HepG2 (cell line): ENCODE measurements around the gene CCDC106. TPM values are rescaled to one million over a fixed set of nuclear protein-coding genes. Genes with fewer than 3 reads are reported as not detected.

Experiments used
- HMG20A ChIP-seq: IDR thresholded peaks from 2 replicates; pipeline ENCODE4 v1.6.1; 2016; ENCODE audit warnings: borderline replicate concordance
- KLF16 ChIP-seq, 2 experiments: sonication (generic) in 1 of 2; formaldehyde crosslinking in 1 of 2; IDR thresholded peaks; 2 replicates each; pipeline versions ENCODE4 v1.6.1 to v1.8.0; 2016 to 2023; ENCODE audit warnings: missing genetic modification reagents in 2 of 2, missing compliant biosample characterization in 1 of 2
- SSRP1 ChIP-seq: IDR thresholded peaks from 2 replicates; pipeline ENCODE4 v1.6.1; 2016; ENCODE audit warnings: control low read depth
- ZNF230 ChIP-seq: sonication (generic); formaldehyde crosslinking; IDR thresholded peaks from 2 replicates; pipeline ENCODE4 v1.4.0; 2020; ENCODE audit warnings: mild to moderate bottlenecking, missing genetic modification reagents
- ZNF619 ChIP-seq: sonication (generic); formaldehyde crosslinking; IDR thresholded peaks from 2 replicates; pipeline ENCODE4 v1.4.0; 2020; ENCODE audit warnings: mild to moderate bottlenecking, missing genetic modification reagents
- ZNF674 ChIP-seq: sonication (generic); formaldehyde crosslinking; IDR thresholded peaks from 2 replicates; pipeline ENCODE4 v1.5.0; 2020; ENCODE audit warnings: low read depth, mild to moderate bottlenecking, missing genetic modification reagents
- ZNF891 ChIP-seq: sonication (generic); formaldehyde crosslinking; IDR thresholded peaks from 2 replicates; pipeline ENCODE4 v1.5.0; 2020; ENCODE audit warnings: mild to moderate bottlenecking, missing genetic modification reagents
- polyA plus RNA-seq, 8 experiments: library from polyadenylated mRNA; depleted of rRNA in 3 of 8; stranded (reverse) in 7 of 8; unstranded in 1 of 8; fragments of >200 nt; fragmentation: Illumina TruSeq in 4 of 8; extraction: Trizol in 4 of 8; gene quantifications; 2 replicates each; pipeline versions ENCODE4 v1.2.1 to v1.2.3, GENCODE V29; 2011 to 2016; ENCODE audit warnings: low read depth in 4 of 8, missing spikeins in 1 of 8, mixed read lengths in 1 of 8; ENCODE audit not compliant: insufficient read depth in 1 of 8
- total RNA-seq, 5 experiments: library from RNA; depleted of rRNA; stranded (reverse); fragments of >200 nt; fragmentation: Illumina TruSeq; extraction: Trizol; gene quantifications; 2 replicates each; pipeline ENCODE4 v1.2.3, GENCODE V29; 2016; ENCODE audit warnings: low read depth in 1 of 5
- TF ChIP-seq, protein P1 (sequence below): sonication (generic); formaldehyde crosslinking; IDR thresholded peaks from 2 replicates; pipeline ENCODE4 v1.5.0; 2020; ENCODE audit warnings: mild to moderate bottlenecking, missing genetic modification reagents
- TF ChIP-seq, protein P2 (sequence below): sonication (generic); formaldehyde crosslinking; IDR thresholded peaks from 2 replicates; pipeline ENCODE4 v1.5.0; 2020; ENCODE audit warnings: mild to moderate bottlenecking, missing genetic modification reagents, borderline replicate concordance
- TF ChIP-seq, protein P3 (sequence below): sonication (generic); formaldehyde crosslinking; IDR thresholded peaks from 2 replicates; pipeline ENCODE4 v1.5.0; 2020; ENCODE audit warnings: mild to moderate bottlenecking, low read depth, missing genetic modification reagents, borderline replicate concordance
- TF ChIP-seq, protein P4 (sequence below): sonication (generic); formaldehyde crosslinking; IDR thresholded peaks from 2 replicates; pipeline ENCODE4 v1.5.1; 2020; ENCODE audit warnings: mild to moderate bottlenecking, missing genetic modification reagents, borderline replicate concordance

Gene CCDC106
- total and polyA plus RNA-seq, 2 of the 13 experiments (the other 11 are each of a cell fraction or from before 2014, with no cell fraction given), result 4.7 to 8.8 TPM

DNA sequence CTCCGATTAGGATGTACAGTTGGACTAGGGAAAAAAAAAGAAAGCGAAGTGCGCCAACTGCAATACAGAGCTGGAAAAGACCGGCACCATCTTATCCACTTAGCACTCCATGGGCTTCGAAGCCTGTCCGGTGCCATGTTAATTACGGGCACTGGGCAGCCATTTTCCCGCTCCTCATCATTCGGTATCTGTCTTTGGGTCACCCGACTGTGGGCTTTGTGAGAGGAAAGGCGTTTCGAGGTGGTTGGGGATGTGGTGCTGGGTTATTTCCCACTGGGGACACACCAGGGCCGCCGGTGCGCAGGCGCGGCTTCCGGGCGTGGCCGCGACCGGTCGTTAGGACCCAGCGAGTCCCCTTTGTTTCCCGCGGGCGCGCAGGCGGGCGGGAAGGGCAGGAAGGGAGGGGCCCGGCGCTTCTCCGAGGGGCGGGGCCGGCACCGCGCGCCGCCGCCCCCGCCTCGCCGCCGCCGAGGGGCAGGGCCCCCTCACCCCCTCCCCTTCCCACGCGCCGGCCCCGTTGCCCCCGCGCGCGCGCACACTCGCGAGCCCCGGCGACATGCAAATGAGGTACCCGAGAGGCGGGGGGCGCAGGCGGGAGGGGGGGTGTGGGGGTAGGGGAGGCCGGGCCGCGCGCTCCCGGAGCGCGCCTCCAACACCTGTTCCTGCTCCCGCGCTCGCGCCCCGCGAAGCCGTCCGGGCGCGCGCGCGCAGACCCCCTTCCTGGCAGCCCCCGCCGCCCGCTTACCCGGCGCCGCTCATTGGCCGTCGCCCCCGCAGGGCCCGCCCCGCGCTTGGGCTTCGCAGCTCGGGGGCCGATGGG lies 48.0 kb upstream of the CCDC106 start, which contains the start of gene ZNF524 (continued):
- TF ChIP-seq ZNF230 (CRISPR knock-in tag) (peak; percentile 71; the same call in 1 of the 2 replicates), SSRP1 (CRISPR knock-in tag) (no peak), ZNF619 (CRISPR knock-in tag) (no peak), HMG20A (CRISPR knock-in tag) (peak; percentile 7; the same call in 1 of the 2 replicates), KLF16 (CRISPR knock-in tag; IDR thresholded peaks at IDR 0.05) (peak in 1 of 2 experiments; percentile 14; a peak in 1 of 4 replicates), ZNF674 (CRISPR knock-in tag) (no peak), ZNF891 (CRISPR knock-in tag) (no peak; the same call in 1 of the 2 replicates)
- TF ChIP-seq, protein P1, sequence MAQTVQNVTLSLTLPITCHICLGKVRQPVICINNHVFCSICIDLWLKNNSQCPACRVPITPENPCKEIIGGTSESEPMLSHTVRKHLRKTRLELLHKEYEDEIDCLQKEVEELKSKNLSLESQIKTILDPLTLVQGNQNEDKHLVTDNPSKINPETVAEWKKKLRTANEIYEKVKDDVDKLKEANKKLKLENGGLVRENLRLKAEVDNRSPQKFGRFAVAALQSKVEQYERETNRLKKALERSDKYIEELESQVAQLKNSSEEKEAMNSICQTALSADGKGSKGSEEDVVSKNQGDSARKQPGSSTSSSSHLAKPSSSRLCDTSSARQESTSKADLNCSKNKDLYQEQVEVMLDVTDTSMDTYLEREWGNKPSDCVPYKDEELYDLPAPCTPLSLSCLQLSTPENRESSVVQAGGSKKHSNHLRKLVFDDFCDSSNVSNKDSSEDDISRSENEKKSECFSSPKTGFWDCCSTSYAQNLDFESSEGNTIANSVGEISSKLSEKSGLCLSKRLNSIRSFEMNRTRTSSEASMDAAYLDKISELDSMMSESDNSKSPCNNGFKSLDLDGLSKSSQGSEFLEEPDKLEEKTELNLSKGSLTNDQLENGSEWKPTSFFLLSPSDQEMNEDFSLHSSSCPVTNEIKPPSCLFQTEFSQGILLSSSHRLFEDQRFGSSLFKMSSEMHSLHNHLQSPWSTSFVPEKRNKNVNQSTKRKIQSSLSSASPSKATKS, result no peak
- TF ChIP-seq, protein P2, sequence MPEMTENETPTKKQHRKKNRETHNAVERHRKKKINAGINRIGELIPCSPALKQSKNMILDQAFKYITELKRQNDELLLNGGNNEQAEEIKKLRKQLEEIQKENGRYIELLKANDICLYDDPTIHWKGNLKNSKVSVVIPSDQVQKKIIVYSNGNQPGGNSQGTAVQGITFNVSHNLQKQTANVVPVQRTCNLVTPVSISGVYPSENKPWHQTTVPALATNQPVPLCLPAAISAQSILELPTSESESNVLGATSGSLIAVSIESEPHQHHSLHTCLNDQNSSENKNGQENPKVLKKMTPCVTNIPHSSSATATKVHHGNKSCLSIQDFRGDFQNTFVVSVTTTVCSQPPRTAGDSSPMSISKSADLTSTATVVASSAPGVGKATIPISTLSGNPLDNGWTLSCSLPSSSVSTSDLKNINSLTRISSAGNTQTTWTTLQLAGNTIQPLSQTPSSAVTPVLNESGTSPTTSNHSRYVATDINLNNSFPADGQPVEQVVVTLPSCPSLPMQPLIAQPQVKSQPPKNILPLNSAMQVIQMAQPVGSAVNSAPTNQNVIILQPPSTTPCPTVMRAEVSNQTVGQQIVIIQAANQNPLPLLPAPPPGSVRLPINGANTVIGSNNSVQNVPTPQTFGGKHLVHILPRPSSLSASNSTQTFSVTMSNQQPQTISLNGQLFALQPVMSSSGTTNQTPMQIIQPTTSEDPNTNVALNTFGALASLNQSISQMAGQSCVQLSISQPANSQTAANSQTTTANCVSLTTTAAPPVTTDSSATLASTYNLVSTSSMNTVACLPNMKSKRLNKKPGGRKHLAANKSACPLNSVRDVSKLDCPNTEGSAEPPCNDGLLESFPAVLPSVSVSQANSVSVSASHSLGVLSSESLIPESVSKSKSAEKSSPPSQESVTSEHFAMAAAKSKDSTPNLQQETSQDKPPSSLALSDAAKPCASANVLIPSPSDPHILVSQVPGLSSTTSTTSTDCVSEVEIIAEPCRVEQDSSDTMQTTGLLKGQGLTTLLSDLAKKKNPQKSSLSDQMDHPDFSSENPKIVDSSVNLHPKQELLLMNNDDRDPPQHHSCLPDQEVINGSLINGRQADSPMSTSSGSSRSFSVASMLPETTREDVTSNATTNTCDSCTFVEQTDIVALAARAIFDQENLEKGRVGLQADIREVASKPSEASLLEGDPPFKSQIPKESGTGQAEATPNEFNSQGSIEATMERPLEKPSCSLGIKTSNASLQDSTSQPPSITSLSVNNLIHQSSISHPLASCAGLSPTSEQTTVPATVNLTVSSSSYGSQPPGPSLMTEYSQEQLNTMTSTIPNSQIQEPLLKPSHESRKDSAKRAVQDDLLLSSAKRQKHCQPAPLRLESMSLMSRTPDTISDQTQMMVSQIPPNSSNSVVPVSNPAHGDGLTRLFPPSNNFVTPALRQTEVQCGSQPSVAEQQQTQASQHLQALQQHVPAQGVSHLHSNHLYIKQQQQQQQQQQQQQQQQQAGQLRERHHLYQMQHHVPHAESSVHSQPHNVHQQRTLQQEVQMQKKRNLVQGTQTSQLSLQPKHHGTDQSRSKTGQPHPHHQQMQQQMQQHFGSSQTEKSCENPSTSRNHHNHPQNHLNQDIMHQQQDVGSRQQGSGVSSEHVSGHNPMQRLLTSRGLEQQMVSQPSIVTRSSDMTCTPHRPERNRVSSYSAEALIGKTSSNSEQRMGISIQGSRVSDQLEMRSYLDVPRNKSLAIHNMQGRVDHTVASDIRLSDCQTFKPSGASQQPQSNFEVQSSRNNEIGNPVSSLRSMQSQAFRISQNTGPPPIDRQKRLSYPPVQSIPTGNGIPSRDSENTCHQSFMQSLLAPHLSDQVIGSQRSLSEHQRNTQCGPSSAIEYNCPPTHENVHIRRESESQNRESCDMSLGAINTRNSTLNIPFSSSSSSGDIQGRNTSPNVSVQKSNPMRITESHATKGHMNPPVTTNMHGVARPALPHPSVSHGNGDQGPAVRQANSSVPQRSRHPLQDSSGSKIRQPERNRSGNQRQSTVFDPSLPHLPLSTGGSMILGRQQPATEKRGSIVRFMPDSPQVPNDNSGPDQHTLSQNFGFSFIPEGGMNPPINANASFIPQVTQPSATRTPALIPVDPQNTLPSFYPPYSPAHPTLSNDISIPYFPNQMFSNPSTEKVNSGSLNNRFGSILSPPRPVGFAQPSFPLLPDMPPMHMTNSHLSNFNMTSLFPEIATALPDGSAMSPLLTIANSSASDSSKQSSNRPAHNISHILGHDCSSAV (CRISPR knock-in tag), result no peak
- TF ChIP-seq, protein P3, sequence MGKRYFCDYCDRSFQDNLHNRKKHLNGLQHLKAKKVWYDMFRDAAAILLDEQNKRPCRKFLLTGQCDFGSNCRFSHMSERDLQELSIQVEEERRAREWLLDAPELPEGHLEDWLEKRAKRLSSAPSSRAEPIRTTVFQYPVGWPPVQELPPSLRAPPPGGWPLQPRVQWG (CRISPR knock-in tag), result no peak
- TF ChIP-seq, protein P4, sequence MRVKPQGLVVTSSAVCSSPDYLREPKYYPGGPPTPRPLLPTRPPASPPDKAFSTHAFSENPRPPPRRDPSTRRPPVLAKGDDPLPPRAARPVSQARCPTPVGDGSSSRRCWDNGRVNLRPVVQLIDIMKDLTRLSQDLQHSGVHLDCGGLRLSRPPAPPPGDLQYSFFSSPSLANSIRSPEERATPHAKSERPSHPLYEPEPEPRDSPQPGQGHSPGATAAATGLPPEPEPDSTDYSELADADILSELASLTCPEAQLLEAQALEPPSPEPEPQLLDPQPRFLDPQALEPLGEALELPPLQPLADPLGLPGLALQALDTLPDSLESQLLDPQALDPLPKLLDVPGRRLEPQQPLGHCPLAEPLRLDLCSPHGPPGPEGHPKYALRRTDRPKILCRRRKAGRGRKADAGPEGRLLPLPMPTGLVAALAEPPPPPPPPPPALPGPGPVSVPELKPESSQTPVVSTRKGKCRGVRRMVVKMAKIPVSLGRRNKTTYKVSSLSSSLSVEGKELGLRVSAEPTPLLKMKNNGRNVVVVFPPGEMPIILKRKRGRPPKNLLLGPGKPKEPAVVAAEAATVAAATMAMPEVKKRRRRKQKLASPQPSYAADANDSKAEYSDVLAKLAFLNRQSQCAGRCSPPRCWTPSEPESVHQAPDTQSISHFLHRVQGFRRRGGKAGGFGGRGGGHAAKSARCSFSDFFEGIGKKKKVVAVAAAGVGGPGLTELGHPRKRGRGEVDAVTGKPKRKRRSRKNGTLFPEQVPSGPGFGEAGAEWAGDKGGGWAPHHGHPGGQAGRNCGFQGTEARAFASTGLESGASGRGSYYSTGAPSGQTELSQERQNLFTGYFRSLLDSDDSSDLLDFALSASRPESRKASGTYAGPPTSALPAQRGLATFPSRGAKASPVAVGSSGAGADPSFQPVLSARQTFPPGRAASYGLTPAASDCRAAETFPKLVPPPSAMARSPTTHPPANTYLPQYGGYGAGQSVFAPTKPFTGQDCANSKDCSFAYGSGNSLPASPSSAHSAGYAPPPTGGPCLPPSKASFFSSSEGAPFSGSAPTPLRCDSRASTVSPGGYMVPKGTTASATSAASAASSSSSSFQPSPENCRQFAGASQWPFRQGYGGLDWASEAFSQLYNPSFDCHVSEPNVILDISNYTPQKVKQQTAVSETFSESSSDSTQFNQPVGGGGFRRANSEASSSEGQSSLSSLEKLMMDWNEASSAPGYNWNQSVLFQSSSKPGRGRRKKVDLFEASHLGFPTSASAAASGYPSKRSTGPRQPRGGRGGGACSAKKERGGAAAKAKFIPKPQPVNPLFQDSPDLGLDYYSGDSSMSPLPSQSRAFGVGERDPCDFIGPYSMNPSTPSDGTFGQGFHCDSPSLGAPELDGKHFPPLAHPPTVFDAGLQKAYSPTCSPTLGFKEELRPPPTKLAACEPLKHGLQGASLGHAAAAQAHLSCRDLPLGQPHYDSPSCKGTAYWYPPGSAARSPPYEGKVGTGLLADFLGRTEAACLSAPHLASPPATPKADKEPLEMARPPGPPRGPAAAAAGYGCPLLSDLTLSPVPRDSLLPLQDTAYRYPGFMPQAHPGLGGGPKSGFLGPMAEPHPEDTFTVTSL, result no peak
